ENCODE measurements around the gene CAMKK2. TPM values are rescaled to one million over a fixed set of nuclear protein-coding genes. Genes with fewer than 3 reads are reported as not detected.

The CAMKK2 gene
- total RNA-seq, 1 experiment from 2014 or later: 24.7 TPM

GRCh38 chr12:121245031-121245430 is 51.5 kb downstream of the CAMKK2 start:
- Histone ChIP-seq H4K91ac (ENCODE audit: insufficient read length, low read depth, low read length) (no peak overlapping the region), H2BK120ac (ENCODE audit: low read depth, low read length, poor library complexity, severe bottlenecking) (no peak overlapping the region), H2BK5ac (ENCODE audit: insufficient read length, low read length) (no peak overlapping the region), H2BK15ac (ENCODE audit: low read depth, low read length) (no peak overlapping the region), H3K79me1 (ENCODE audit: insufficient read depth, low read depth, low read length, poor library complexity, severe bottlenecking) (no peaks in the 10 kb centered on the region), H3K79me2 (ENCODE audit: insufficient read depth, low read length) (no peaks in the 10 kb centered on the region), H2BK12ac (ENCODE audit: insufficient read length, low read depth, low read length) (no peak overlapping the region), H4K20me1 (ENCODE audit: control insufficient read depth, insufficient read depth, insufficient read length) (no peaks in the 10 kb centered on the region), H2AK5ac (ENCODE audit: insufficient read length, low read length) (no peak overlapping the region), H3T11ph (ENCODE audit: low read length) (no peak overlapping the region), H3K4me1 (ENCODE audit: insufficient read depth, low read length) (no peaks in the 10 kb centered on the region), H3K4me2 (ENCODE audit: insufficient read depth, insufficient read length, low read length) (no peak overlapping the region), H3K9ac (ENCODE audit: extremely low read depth, insufficient read length, low read length) (no peak overlapping the region), H3K9me3 (ENCODE audit: control insufficient read depth, low read depth, low read length) (no peaks in the 10 kb centered on the region), H2BK20ac (ENCODE audit: low read depth, low read length, poor library complexity, severe bottlenecking) (no peak overlapping the region), H3K56ac (ENCODE audit: insufficient read length, low read depth, low read length) (no peak overlapping the region), H3K14ac (ENCODE audit: insufficient read depth, low read length) (no peak overlapping the region), H3K27me3 (ENCODE audit: insufficient read depth, low read length) (no peaks in the 10 kb centered on the region), H3K27ac (ENCODE audit: insufficient read length, low read depth, low read length) (no peak overlapping the region), H3K4ac (ENCODE audit: low read depth, low read length) (no peak overlapping the region), H3K18ac (ENCODE audit: insufficient read length, low read depth, low read length) (no peak overlapping the region), H4K8ac (replicated peaks; ENCODE audit: insufficient read length, low read depth, low read length) (no peak overlapping the region), H3K23me2 (ENCODE audit: insufficient read length, low read depth, low read length, poor library complexity, severe bottlenecking) (no peaks in the 10 kb centered on the region), H3K23ac (ENCODE audit: insufficient read length, low read depth, low read length) (no peak overlapping the region), H2AFZ (ENCODE audit: low read length) (no peak overlapping the region), H4K5ac (ENCODE audit: insufficient read length, low read depth, low read length) (no peak overlapping the region)
- TF ChIP-seq CTCF (conservative IDR thresholded peaks at IDR 0.05): peak; percentile 18; the same call in 1 of the 3 replicates
- WGBS (ENCODE audit: extremely low coverage, insufficient read length, low lambda C conversion rate): no CpG with 5 or more reads among the region's 14 CpGs
- Mint-ChIP-seq H3K4me1 (peaks cover 10 to 15% of the 10 kb centered on the region in 2 experiments), H3K4me3 (no peak overlapping the region), H3K27ac (no peak overlapping the region), H3K9me3 (no peaks in the 10 kb centered on the region), H3K27me3 (ENCODE audit: low read depth) (no peaks in the 10 kb centered on the region), H3K36me3 (ENCODE audit: insufficient read depth in 1 of 3, low read depth in 3 of 3) (peaks cover 23 to 42% (median 40%) of the 10 kb centered on the region in 3 experiments; a peak in 6 of 7 replicates)
- no peak for DNase-seq
